GM12878 (cell line): Measurements from ENCODE around the gene NRG2. TPM values are rescaled to one million over a fixed set of nuclear protein-coding genes. Genes with fewer than 3 reads are reported as not detected.

Experiments used
- ATAC-seq: fragments of 200-7000 bp; cut with Tn5 transposase; 3 replicates; pipeline ENCODE4 v1.9.1; 2020; ENCODE audit warnings: mild to moderate bottlenecking, moderate library complexity
- BruUV-seq: library from RNA; stranded (reverse); fragments of 400-500 nt; replicated peaks from 2 replicates; lab custom pipeline; 2021; lab: Mats Ljungman, UMichigan
- CTCF ChIA-PET: fragments of 300-600 bp; sonication (Branson Sonifier 250); formaldehyde crosslinking; extraction: SDS; loops from one replicate; lab custom pipeline; 2021; ENCODE audit warnings: inconsistent platforms; lab: Yijun Ruan, JAX
- POLR2A ChIA-PET: fragments of 350-600 bp; formaldehyde crosslinking; extraction: SDS; loops from one replicate; lab custom pipeline; 2021; ENCODE audit warnings: inconsistent platforms; lab: Charles Lee
- RAD21 ChIA-PET: fragments of 300-600 bp; sonication (Branson Sonifier 250); formaldehyde crosslinking; loops from one replicate; lab custom pipeline; 2023; ENCODE audit warnings: antibody characterized with exemption; ENCODE audit not compliant: unreplicated experiment; lab: Charles Lee
- SMC1A ChIA-PET: fragments of 300-600 bp; sonication (Branson Sonifier 250); formaldehyde crosslinking; loops from one replicate; lab custom pipeline; 2023; ENCODE audit not compliant: unreplicated experiment, uncharacterized antibody; lab: Charles Lee
- DNase-seq: peaks from one replicate; pipeline ENCODE4 v3.0.0-alpha.2; 2011; ENCODE audit warnings: low read depth, low spot score
- FAIRE-seq: peaks from 3 replicates; lab custom pipeline; 2011; peaks lifted over from hg19 to GRCh38; lab: Jason Lieb, UNC
- H2AFZ ChIP-seq: 2 replicates; pipeline ENCODE4 v1.6.0; 2011; ENCODE audit warnings: low read depth, low read length, control low read depth; ENCODE audit not compliant: control insufficient read depth
- H3K27ac ChIP-seq: 2 replicates; pipeline ENCODE4 v1.5.1; 2011; ENCODE audit warnings: control low read depth; ENCODE audit not compliant: control insufficient read depth, insufficient read depth
- H3K27me3 ChIP-seq, 2 experiments: replicated peaks in 1 of 2; 2 replicates each; pipeline versions ENCODE4 v1.6.0 to v1.6.1; 2011; ENCODE audit warnings: low read length in 1 of 2; ENCODE audit not compliant: control insufficient read depth in 2 of 2, insufficient read depth in 2 of 2
- H3K36me3 ChIP-seq, 2 experiments: 2 replicates each; pipeline ENCODE4 v1.5.1; 2011; ENCODE audit warnings: low read length in 1 of 2; ENCODE audit not compliant: control insufficient read depth in 2 of 2, insufficient read depth in 2 of 2
- H3K4me1 ChIP-seq: 2 replicates; pipeline ENCODE4 v1.6.1; 2011; ENCODE audit warnings: mild to moderate bottlenecking, low read length, moderate library complexity, mixed read lengths; ENCODE audit not compliant: control insufficient read depth, insufficient read depth
- H3K4me2 ChIP-seq: 2 replicates; pipeline ENCODE4 v1.6.0; 2011; ENCODE audit warnings: control low read depth; ENCODE audit not compliant: control insufficient read depth, insufficient read depth
- H3K4me3 ChIP-seq: fragments of 200-600 bp; sonication (generic); 2 replicates; pipeline ENCODE4 v1.5.1; 2016
- H3K79me2 ChIP-seq: 2 replicates; pipeline ENCODE4 v1.6.0; 2011; ENCODE audit warnings: low read length; ENCODE audit not compliant: control insufficient read depth, insufficient read depth
- H3K9ac ChIP-seq: 2 replicates; pipeline ENCODE4 v1.8.0; 2011; ENCODE audit warnings: low read length, control low read depth, mixed read lengths; ENCODE audit not compliant: control insufficient read depth, insufficient read depth
- H3K9me3 ChIP-seq: replicated peaks from 3 replicates; pipeline ENCODE4 v1.5.1; 2011; ENCODE audit warnings: mild to moderate bottlenecking, low read length; ENCODE audit not compliant: control insufficient read depth, insufficient read depth
- H4K20me1 ChIP-seq: 2 replicates; pipeline ENCODE4 v1.6.0; 2011; ENCODE audit not compliant: control insufficient read depth, insufficient read depth
- BMI1 ChIP-seq: fragments of 450-650 bp; IDR thresholded peaks from 2 replicates; pipeline ENCODE4 v1.6.1; 2016; ENCODE audit warnings: mild to moderate bottlenecking, moderate library complexity, borderline replicate concordance
- CBFB ChIP-seq: IDR thresholded peaks from 2 replicates; pipeline ENCODE4 v1.6.1; 2016; ENCODE audit warnings: antibody characterized with exemption, low read depth
- FOXK2 ChIP-seq: fragments of 450-650 bp; IDR thresholded peaks from 2 replicates; pipeline ENCODE4 v1.6.1; 2017; ENCODE audit warnings: mild to moderate bottlenecking, moderate library complexity
- IRF4 ChIP-seq: IDR thresholded peaks from 2 replicates; pipeline ENCODE4 v1.6.1; 2011; ENCODE audit warnings: low read depth, low read length
- JUND ChIP-seq: IDR thresholded peaks from 2 replicates; pipeline ENCODE4 v1.6.1; 2012; ENCODE audit warnings: low read depth, mild to moderate bottlenecking, low read length, improper control_type of control experiment, moderate library complexity
- NRF1 ChIP-seq: conservative IDR thresholded peaks from 2 replicates; pipeline ENCODE4 v1.6.1; 2011; ENCODE audit warnings: mild to moderate bottlenecking, low read depth, low read length, improper control_type of control experiment
- PML ChIP-seq: IDR thresholded peaks from 2 replicates; pipeline ENCODE4 v1.6.1; 2012; ENCODE audit warnings: low read length, inconsistent platforms
- POU2F2 ChIP-seq: IDR thresholded peaks from 3 replicates; pipeline ENCODE4 v1.6.1; 2011; ENCODE audit warnings: low read depth, mild to moderate bottlenecking, low read length, borderline replicate concordance
- RBBP5 ChIP-seq: fragments of 200-600 bp; sonication (generic); conservative IDR thresholded peaks from 2 replicates; pipeline ENCODE4 v1.6.1; 2016
- WGBS: methylation state at CpG from one replicate; pipeline ENCODE4 v1.1.6; 2016; ENCODE audit warnings: low lambda C conversion rate; ENCODE audit not compliant: insufficient replicate concordance, insufficient coverage; ENCODE audit errors: missing lambda C conversion rate; 5-methylcytosine and 5-hydroxymethylcytosine counted together
- in situ Hi-C: fragments of 300-500 bp; cut with MboI; formaldehyde crosslinking; loops from 9 replicates; pipeline ENCODE4 v1.14.3; 2018; ENCODE audit warnings: mixed read lengths
- intact Hi-C: fragments of 100-400 bp; cut with micrococcal nuclease; formaldehyde crosslinking; loops from one replicate; pipeline ENCODE4 v1.14.2; 2022; ENCODE audit not compliant: unreplicated experiment
- polyA plus RNA-seq, 11 experiments: library from polyadenylated mRNA; depleted of rRNA in 4 of 11; unstranded in 6 of 11; stranded (reverse) in 5 of 11; fragments of >200 nt; fragmentation: Nextera tagmentation in 4 of 11; fragmentation: Illumina TruSeq in 1 of 11; extraction: Ambion mirVana in 4 of 11; extraction: Trizol in 1 of 11; gene quantifications; 1 replicate in 1 of 11; 2 replicates in 10 of 11; pipeline versions ENCODE4 v1.2.1 to v1.2.3, GENCODE V29; 2011 to 2016; ENCODE audit warnings: inconsistent platforms in 2 of 11, missing spikeins in 2 of 11, low read depth in 1 of 11
- total RNA-seq, 4 experiments: library from RNA; depleted of rRNA in 3 of 4; stranded (reverse); fragments of >200 nt in 3 of 4; fragmentation: Illumina TruSeq in 1 of 4; extraction: Trizol in 1 of 4; gene quantifications; 2 replicates each; pipeline versions ENCODE4 v1.2.1 to v1.2.3, GENCODE V29; 2013 to 2021
- TF ChIP-seq, protein P1 (sequence below): IDR thresholded peaks from 2 replicates; pipeline ENCODE4 v1.6.1; 2012; ENCODE audit warnings: low read length, inconsistent platforms
- TF ChIP-seq, protein P2 (sequence below): fragments of 450-650 bp; IDR thresholded peaks from 2 replicates; pipeline ENCODE4 v1.6.1; 2016; ENCODE audit warnings: mild to moderate bottlenecking

The NRG2 gene
- total and polyA plus RNA-seq, 10 of the 15 experiments (the other 5 are each of a cell fraction or from before 2014, with no cell fraction given) = 0.10 to 21.7 (median 9.6) TPM

DNA sequence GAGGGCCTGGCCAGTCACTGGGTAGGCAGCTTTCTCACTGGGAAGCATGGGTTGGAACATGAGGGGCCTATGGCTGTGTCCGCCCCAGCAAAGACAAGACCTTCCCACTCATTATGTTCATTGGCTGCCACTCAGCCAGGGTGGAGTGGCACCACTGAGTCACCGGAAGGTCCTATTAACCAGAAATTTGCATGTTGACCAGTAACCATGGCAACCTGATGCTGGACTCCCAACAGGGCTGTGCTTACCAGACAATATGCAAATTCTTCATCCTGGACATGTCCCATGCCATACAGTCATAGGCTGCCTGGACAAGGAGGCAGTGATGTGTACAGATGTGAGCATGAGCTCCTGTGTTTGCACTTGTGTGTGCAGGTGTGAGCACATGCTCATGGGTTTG lies 180.8 kb downstream of the NRG2 start:
- Histone ChIP-seq H3K79me2 (no peaks in the 10 kb centered on the region), H2AFZ (no peak overlapping the region), H3K27ac (no peak overlapping the region), H3K4me3 (no peak overlapping the region), H3K4me2 (no peak overlapping the region), H3K9ac (no peak overlapping the region), H3K4me1 (peaks cover 8% of the 10 kb centered on the region), H3K9me3 (no peaks in the 10 kb centered on the region), H4K20me1 (no peaks in the 10 kb centered on the region), H3K27me3 (no peaks in the 10 kb centered on the region), H3K36me3 (no peaks in the 10 kb centered on the region; a peak in 2 of 4 replicates)
- ATAC-seq (peak; percentile 71), DNase-seq (peak; percentile 23), FAIRE-seq (no peak)
- in situ Hi-C loops = no loop called here
- ChIA-PET SMC1A (interaction anchor here (0.9 to 3.0 kb wide), 5 partner anchors 13 to 109 kb away, joined by 3 to 13 read pairs (median 10); no protein-coding TSS in a partner anchor), RAD21 (interaction anchor here (0.8 to 3.2 kb wide), 3 partner anchors 18 to 106 kb away, joined by 3 to 30 read pairs (median 19); no protein-coding TSS in a partner anchor), CTCF (interaction anchor here (1.1 to 10.1 kb wide), 11 partner anchors 10 to 229 kb away, joined by 3 to 129 read pairs (median 7); no protein-coding TSS in a partner anchor), POLR2A (interaction anchor here (1.2 kb wide), 1 partner anchor 99 kb away, joined by 3 read pairs; no protein-coding TSS in a partner anchor)
- TF ChIP-seq, protein P1, sequence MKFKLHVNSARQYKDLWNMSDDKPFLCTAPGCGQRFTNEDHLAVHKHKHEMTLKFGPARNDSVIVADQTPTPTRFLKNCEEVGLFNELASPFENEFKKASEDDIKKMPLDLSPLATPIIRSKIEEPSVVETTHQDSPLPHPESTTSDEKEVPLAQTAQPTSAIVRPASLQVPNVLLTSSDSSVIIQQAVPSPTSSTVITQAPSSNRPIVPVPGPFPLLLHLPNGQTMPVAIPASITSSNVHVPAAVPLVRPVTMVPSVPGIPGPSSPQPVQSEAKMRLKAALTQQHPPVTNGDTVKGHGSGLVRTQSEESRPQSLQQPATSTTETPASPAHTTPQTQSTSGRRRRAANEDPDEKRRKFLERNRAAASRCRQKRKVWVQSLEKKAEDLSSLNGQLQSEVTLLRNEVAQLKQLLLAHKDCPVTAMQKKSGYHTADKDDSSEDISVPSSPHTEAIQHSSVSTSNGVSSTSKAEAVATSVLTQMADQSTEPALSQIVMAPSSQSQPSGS = no peak
- TF ChIP-seq, protein P2, sequence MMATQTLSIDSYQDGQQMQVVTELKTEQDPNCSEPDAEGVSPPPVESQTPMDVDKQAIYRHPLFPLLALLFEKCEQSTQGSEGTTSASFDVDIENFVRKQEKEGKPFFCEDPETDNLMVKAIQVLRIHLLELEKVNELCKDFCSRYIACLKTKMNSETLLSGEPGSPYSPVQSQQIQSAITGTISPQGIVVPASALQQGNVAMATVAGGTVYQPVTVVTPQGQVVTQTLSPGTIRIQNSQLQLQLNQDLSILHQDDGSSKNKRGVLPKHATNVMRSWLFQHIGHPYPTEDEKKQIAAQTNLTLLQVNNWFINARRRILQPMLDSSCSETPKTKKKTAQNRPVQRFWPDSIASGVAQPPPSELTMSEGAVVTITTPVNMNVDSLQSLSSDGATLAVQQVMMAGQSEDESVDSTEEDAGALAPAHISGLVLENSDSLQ = peak; percentile 46
- TF ChIP-seq CBFB (no peak), FOXK2 (no peak), JUND (no peak), POU2F2 (peak; percentile 71; the same call in 1 of the 3 replicates), BMI1 (peak; percentile 88), IRF4 (no peak), RBBP5 (no peak), PML (no peak), NRF1 (no peak)
- 50% methylated on average over 2 of the region's 2 CpGs for WGBS
- intact Hi-C loops = loop anchor here (5.0 kb wide), 1 partner anchor 295 kb away; no protein-coding TSS in a partner anchor
- BruUV-seq = no TSS peak
